HG03558 (cell line): ENCODE data around the gene SMCO1.
"Not testable (repeated sequence)": the region's sequence is repeated elsewhere in the genome, so short reads cannot be mapped to it uniquely, and the experiment has no call there.

Experiments
- ATAC-seq: cut with Tn5 transposase; IDR thresholded peaks from one replicate; pipeline ENCODE4 v1.9.1; 2021; ENCODE audit warnings: moderate number of reproducible peaks; ENCODE audit not compliant: unreplicated experiment; ENCODE audit errors: extremely low read depth

The SMCO1 gene

GRCh38 chr3:196514913-196515621 lies at the start of gene SMCO1:
Gene SMCO1 (minus strand): TSS chr3:196515346. CDS start chr3:196515209, 137 bp downstream.
- ATAC-seq: no peak

- ATAC-seq: no peak
Observed at GRCh38 chr3:196563721-196564225, 48.6 kb upstream of the SMCO1 start.

GRCh38 chr3:196559826-196560225 lies 44.7 kb upstream of the SMCO1 start:
- no peak for ATAC-seq

GRCh38 chr3:196558476-196558875 lies 43.3 kb upstream of the SMCO1 start:
- no peak for ATAC-seq

GRCh38 chr3:196557236-196557635 lies 42.1 kb upstream of the SMCO1 start:
- ATAC-seq: no peak

- no peak for ATAC-seq
Observed at GRCh38 chr3:196555295-196555694, 40.1 kb upstream of the SMCO1 start.

- no peak for ATAC-seq
Observed at GRCh38 chr3:196554205-196554604, 39.1 kb upstream of the SMCO1 start.

GRCh38 chr3:196553551-196553950 lies 38.4 kb upstream of the SMCO1 start:
- ATAC-seq: no peak

GRCh38 chr3:196552253-196552652 lies 37.1 kb upstream of the SMCO1 start:
- ATAC-seq: no peak

- not testable (repeated sequence) for ATAC-seq
Observed at GRCh38 chr3:196550172-196550571, 35.0 kb upstream of the SMCO1 start.

- not testable (repeated sequence) for ATAC-seq
Observed at GRCh38 chr3:196549312-196549711, 34.2 kb upstream of the SMCO1 start.

- no peak for ATAC-seq
Observed at GRCh38 chr3:196547067-196547466, 31.9 kb upstream of the SMCO1 start.

GRCh38 chr3:196546537-196546936 lies 31.4 kb upstream of the SMCO1 start:
- no peak for ATAC-seq

GRCh38 chr3:196544491-196544992 lies 29.4 kb upstream of the SMCO1 start:
- no peak for ATAC-seq

- no peak for ATAC-seq
Observed at GRCh38 chr3:196541684-196542445, 26.7 kb upstream of the SMCO1 start.

- ATAC-seq: no peak
Observed at GRCh38 chr3:196537319-196537984, 22.3 kb upstream of the SMCO1 start.

GRCh38 chr3:196533260-196533681 lies 18.1 kb upstream of the SMCO1 start:
- no peak for ATAC-seq

GRCh38 chr3:196531418-196531817 lies 16.3 kb upstream of the SMCO1 start:
- ATAC-seq: no peak

- ATAC-seq: no peak
Observed at GRCh38 chr3:196528639-196529233, 13.6 kb upstream of the SMCO1 start.

- ATAC-seq: no peak
Observed at GRCh38 chr3:196525141-196525540, 10.0 kb upstream of the SMCO1 start.
